UCSD-AML1 (cell line): ENCODE measurements around the gene CEP72.
"Not testable (repeated sequence)": the region's sequence is repeated elsewhere in the genome, so short reads cannot be mapped to it uniquely, and the experiment has no call there.

Experiments used
- DNase-seq: peaks from one replicate; lab custom pipeline; 2025; ENCODE audit not compliant: unreplicated experiment; lab: John Stamatoyannopoulos, UW

CEP72 gene

GRCh38 chr5:696753-697702 is 84.9 kb downstream of the CEP72 start:
- not testable (repeated sequence) for DNase-seq
